Iris pigment epithelial cell (primary cell): ENCODE data around the gene MARCHF3.
"Not testable (repeated sequence)": the region's sequence is repeated elsewhere in the genome, so short reads cannot be mapped to it uniquely, and the experiment has no call there.

Source experiments
- DNase-seq: peaks from one replicate; pipeline ENCODE4 v3.0.0-alpha.2; 2011; ENCODE audit warnings: low read depth

Gene MARCHF3

GRCh38 chr5:127030259-127031146, at the start of gene MARCHF3:
MARCHF3 (minus strand) TSS chr5:127030558; CDS start chr5:126918171, 112,387 bp downstream.
- DNase-seq, result peak; percentile 97

- no peak for DNase-seq
Measured at GRCh38 chr5:127079994-127080491, 49.7 kb upstream of the MARCHF3 start.

- DNase-seq, result peak; percentile 14
Measured at GRCh38 chr5:127077366-127077765, 47.0 kb upstream of the MARCHF3 start.

GRCh38 chr5:127076315-127077129, 46.2 kb upstream of the MARCHF3 start:
- peak; percentile 44 for DNase-seq

- DNase-seq, result peak; percentile 56
Measured at GRCh38 chr5:127074466-127074865, 44.1 kb upstream of the MARCHF3 start.

- DNase-seq, result peak; percentile 27
Measured at GRCh38 chr5:127072861-127073846, 42.8 kb upstream of the MARCHF3 start, which contains the start of gene C5orf63. C5orf63 (minus strand) TSS chr5:127073502; CDS start chr5:127058995, 14,507 bp downstream.

GRCh38 chr5:127070243-127070642, 39.9 kb upstream of the MARCHF3 start:
- no peak for DNase-seq

- DNase-seq, result peak; percentile 71
Measured at GRCh38 chr5:127068493-127069214, 38.3 kb upstream of the MARCHF3 start.

- DNase-seq, result no peak
Measured at GRCh38 chr5:127066721-127067120, 36.4 kb upstream of the MARCHF3 start.

- DNase-seq, result no peak
Measured at GRCh38 chr5:127064253-127064840, 34.0 kb upstream of the MARCHF3 start.

- no peak for DNase-seq
Measured at GRCh38 chr5:127063257-127063913, 33.0 kb upstream of the MARCHF3 start.

GRCh38 chr5:127061956-127062355, 31.6 kb upstream of the MARCHF3 start:
- DNase-seq, result no peak

GRCh38 chr5:127061537-127061936, 31.2 kb upstream of the MARCHF3 start:
- no peak for DNase-seq

- peak; percentile 31 for DNase-seq
Measured at GRCh38 chr5:127060470-127060985, 30.2 kb upstream of the MARCHF3 start.

GRCh38 chr5:127056896-127057295, 26.5 kb upstream of the MARCHF3 start:
- no peak for DNase-seq

GRCh38 chr5:127055880-127056653, 25.7 kb upstream of the MARCHF3 start:
- DNase-seq, result no peak

GRCh38 chr5:127053551-127053950, 23.2 kb upstream of the MARCHF3 start:
- not testable (repeated sequence) for DNase-seq

GRCh38 chr5:127053049-127053448, 22.7 kb upstream of the MARCHF3 start:
- no peak for DNase-seq

- no peak for DNase-seq
Measured at GRCh38 chr5:127051591-127051990, 21.2 kb upstream of the MARCHF3 start.
